H1 (cell line): ENCODE results near the gene RND2. TPM values are rescaled to one million over a fixed set of nuclear protein-coding genes. Genes with fewer than 3 reads are reported as not detected.

Source experiments
- CTCF ChIA-PET: fragments of 300-600 bp; sonication (Branson Sonifier 250); formaldehyde crosslinking; loops from one replicate; lab custom pipeline; 2021; ENCODE audit not compliant: partially characterized antibody; lab: Charles Lee
- POLR2A ChIA-PET: fragments of 300-600 bp; sonication (Branson Sonifier 250); formaldehyde crosslinking; loops from one replicate; lab custom pipeline; 2021; ENCODE audit warnings: inconsistent platforms; ENCODE audit not compliant: partially characterized antibody; lab: Charles Lee
- DNase-seq, 2 experiments: peaks; one replicate each; pipeline versions ENCODE4 v3.0.0 to v3.0.0-alpha.2; 2010 to 2022; ENCODE audit warnings: low spot score in 2 of 2, low read depth in 1 of 2, mixed read lengths in 1 of 2
- FAIRE-seq: peaks from 2 replicates; lab custom pipeline; 2011; peaks lifted over from hg19 to GRCh38; lab: Jason Lieb, UNC
- H2AFZ ChIP-seq: 2 replicates; pipeline ENCODE4 v1.8.1; 2012; ENCODE audit warnings: low read length, inconsistent platforms
- H2AK5ac ChIP-seq: 2 replicates; pipeline ENCODE4 v1.6.1; 2013; ENCODE audit warnings: low read depth, low read length
- H2BK120ac ChIP-seq: replicated peaks from 2 replicates; pipeline ENCODE3; 2013; ENCODE audit warnings: low read depth, low read length, inconsistent platforms
- H2BK12ac ChIP-seq: 2 replicates; pipeline ENCODE4 v1.6.1; 2013; ENCODE audit warnings: low read depth, low read length
- H2BK15ac ChIP-seq: 2 replicates; pipeline ENCODE4 v1.6.1; 2013; ENCODE audit warnings: low read length
- H2BK20ac ChIP-seq: 2 replicates; pipeline ENCODE4 v1.6.1; 2013; ENCODE audit warnings: low read length
- H2BK5ac ChIP-seq: 2 replicates; pipeline ENCODE4 v1.6.1; 2013; ENCODE audit warnings: low read depth, low read length
- H3K14ac ChIP-seq: 2 replicates; pipeline ENCODE4 v1.6.1; 2013; ENCODE audit warnings: inconsistent platforms; ENCODE audit not compliant: insufficient read length
- H3K18ac ChIP-seq: 2 replicates; pipeline ENCODE4 v1.6.1; 2013; ENCODE audit warnings: low read length; ENCODE audit errors: extremely low read depth
- H3K23ac ChIP-seq: 2 replicates; pipeline ENCODE4 v1.6.1; 2013; ENCODE audit warnings: inconsistent platforms; ENCODE audit not compliant: insufficient read length
- H3K23me2 ChIP-seq: 2 replicates; pipeline ENCODE4 v1.6.1; 2013; ENCODE audit warnings: low read depth, low read length
- H3K27ac ChIP-seq: 2 replicates; pipeline ENCODE4 v1.6.1; 2011; ENCODE audit warnings: low read depth, low read length, inconsistent platforms
- H3K27me3 ChIP-seq, 4 experiments: replicated peaks in 1 of 4; 1 replicate in 1 of 4; 2 replicates in 3 of 4; pipeline versions ENCODE4 v1.6.1 to v1.8.1; 2011 to 2013; ENCODE audit warnings: low read length in 3 of 4, mild to moderate bottlenecking in 3 of 4, inconsistent platforms in 2 of 4, mixed read lengths in 2 of 4, moderate library complexity in 1 of 4; ENCODE audit not compliant: control insufficient read depth in 3 of 4, insufficient read depth in 3 of 4; ENCODE audit errors: extremely low read depth in 1 of 4
- H3K36me3 ChIP-seq, 4 experiments: 2 replicates each; pipeline versions ENCODE4 v1.6.1 to v1.8.1; 2011 to 2013; ENCODE audit warnings: mild to moderate bottlenecking in 4 of 4, low read length in 3 of 4, moderate library complexity in 2 of 4, control low read depth in 1 of 4, inconsistent platforms in 1 of 4; ENCODE audit not compliant: insufficient read depth in 4 of 4, control insufficient read depth in 2 of 4
- H3K4ac ChIP-seq: replicated peaks from 2 replicates; pipeline ENCODE3; 2013; ENCODE audit warnings: low read length, low read depth, mixed read lengths, inconsistent platforms; ENCODE audit not compliant: insufficient read length
- H3K4me1 ChIP-seq, 4 experiments: replicated peaks in 1 of 4; 1 replicate in 1 of 4; 2 replicates in 3 of 4; pipeline versions ENCODE4 v1.6.1 to v1.8.1; 2011 to 2013; ENCODE audit warnings: low read length in 3 of 4, inconsistent platforms in 2 of 4, mixed read lengths in 1 of 4; ENCODE audit not compliant: insufficient read depth in 4 of 4, control insufficient read depth in 3 of 4
- H3K4me2 ChIP-seq, 2 experiments: 2 replicates each; pipeline versions ENCODE4 v1.6.1 to v1.8.1; 2011 to 2013; ENCODE audit warnings: low read depth in 2 of 2, low read length in 2 of 2, control low read depth in 1 of 2, inconsistent platforms in 1 of 2, mild to moderate bottlenecking in 1 of 2; ENCODE audit not compliant: insufficient read depth in 1 of 2
- H3K4me3 ChIP-seq, 4 experiments: fragments of 200-600, 300-600 bp in 1 of 4; sonication (generic), shearing (Covaris generic), sonication (Bioruptor Twin) in 1 of 4; 2 replicates each; pipeline versions ENCODE4 v1.5.1 to v1.8.1; 2011 to 2016; ENCODE audit warnings: low read length in 4 of 4, low read depth in 3 of 4, control low read depth in 2 of 4, inconsistent platforms in 2 of 4, mild to moderate bottlenecking in 2 of 4, mixed read lengths in 1 of 4, moderate library complexity in 1 of 4; ENCODE audit not compliant: insufficient read depth in 2 of 4; ENCODE audit errors: extremely low read depth in 1 of 4
- H3K56ac ChIP-seq: replicated peaks from 2 replicates; pipeline ENCODE3; 2013; ENCODE audit warnings: low read depth, mild to moderate bottlenecking, mixed read lengths, low read length, inconsistent platforms; ENCODE audit not compliant: insufficient read length
- H3K79me1 ChIP-seq: 2 replicates; pipeline ENCODE4 v1.6.1; 2013; ENCODE audit warnings: low read depth, low read length, control low read depth
- H3K79me2 ChIP-seq, 2 experiments: 2 replicates each; pipeline versions ENCODE4 v1.6.1 to v1.8.1; 2012 to 2013; ENCODE audit warnings: low read length in 2 of 2, mild to moderate bottlenecking in 2 of 2, inconsistent platforms in 1 of 2; ENCODE audit not compliant: insufficient read depth in 2 of 2, control insufficient read depth in 1 of 2
- H3K9ac ChIP-seq, 4 experiments: replicated peaks in 1 of 4; 1 replicate in 1 of 4; 2 replicates in 3 of 4; pipeline versions ENCODE4 v1.6.1 to v1.8.1; 2011 to 2013; ENCODE audit warnings: low read depth in 3 of 4, low read length in 3 of 4, control low read depth in 2 of 4, mild to moderate bottlenecking in 2 of 4, moderate library complexity in 2 of 4, inconsistent platforms in 1 of 4; ENCODE audit errors: extremely low read depth in 1 of 4
- H3K9me3 ChIP-seq, 2 experiments: 2 replicates each; pipeline versions ENCODE4 v1.6.1 to v1.8.1; 2012 to 2013; ENCODE audit warnings: mild to moderate bottlenecking in 2 of 2, moderate library complexity in 2 of 2, control low read depth in 1 of 2, inconsistent platforms in 1 of 2, low read depth in 1 of 2, low read length in 1 of 2, mixed read lengths in 1 of 2; ENCODE audit not compliant: insufficient read depth in 2 of 2
- H4K20me1 ChIP-seq, 2 experiments: replicated peaks in 1 of 2; 2 replicates each; pipeline versions ENCODE3 to v1.8.1; 2011 to 2013; ENCODE audit warnings: inconsistent platforms in 2 of 2, low read length in 2 of 2, mild to moderate bottlenecking in 1 of 2; ENCODE audit not compliant: insufficient read depth in 2 of 2, control insufficient read depth in 1 of 2
- H4K5ac ChIP-seq: 2 replicates; pipeline ENCODE4 v1.6.1; 2013; ENCODE audit warnings: low read length, low read depth, mixed read lengths, inconsistent platforms; ENCODE audit not compliant: insufficient read length
- H4K8ac ChIP-seq: 2 replicates; pipeline ENCODE4 v1.8.0; 2013; ENCODE audit warnings: mild to moderate bottlenecking, moderate library complexity, low read length, inconsistent platforms; ENCODE audit not compliant: insufficient read depth; ENCODE audit errors: extremely low read depth
- H4K91ac ChIP-seq: replicated peaks from 2 replicates; pipeline ENCODE3; 2013; ENCODE audit warnings: low read length, mixed read lengths, inconsistent platforms; ENCODE audit not compliant: insufficient read length
- ASH2L ChIP-seq: fragments of 200-600, 300-600 bp; sonication (generic); IDR thresholded peaks from one replicate; pipeline ENCODE4 v1.7.1; 2017; ENCODE audit warnings: low read length
- CEBPB ChIP-seq: IDR thresholded peaks from 2 replicates; pipeline ENCODE4 v1.6.1; 2012; ENCODE audit warnings: low read depth, low read length
- CREB1 ChIP-seq: IDR thresholded peaks from 2 replicates; pipeline ENCODE4 v1.6.1; 2012; ENCODE audit warnings: inconsistent platforms
- E2F6 ChIP-seq: IDR thresholded peaks from 2 replicates; pipeline ENCODE4 v1.6.1; 2012; ENCODE audit warnings: inconsistent platforms
- EP300 ChIP-seq, 2 experiments: IDR thresholded peaks; 1 replicate in 1 of 2; 2 replicates in 1 of 2; pipeline ENCODE4 v1.6.1; 2011 to 2012; ENCODE audit warnings: low read depth in 2 of 2, low read length in 2 of 2, mild to moderate bottlenecking in 2 of 2, borderline replicate concordance in 1 of 2, inconsistent platforms in 1 of 2, moderate library complexity in 1 of 2
- HDAC2 ChIP-seq, 2 experiments: fragments of 300-600 bp in 1 of 2; sonication (generic) in 1 of 2; IDR thresholded peaks; 2 replicates each; pipeline ENCODE4 v1.6.1; 2011 to 2012; ENCODE audit warnings: low read depth in 2 of 2, low read length in 2 of 2, mild to moderate bottlenecking in 2 of 2, moderate library complexity in 2 of 2, borderline replicate concordance in 1 of 2, inconsistent platforms in 1 of 2
- KDM4A ChIP-seq: IDR thresholded peaks from one replicate; pipeline ENCODE4 v1.7.1; 2012; ENCODE audit warnings: low read depth, mild to moderate bottlenecking, moderate library complexity, low read length, inconsistent platforms; ENCODE audit not compliant: severe bottlenecking
- KDM5A ChIP-seq: fragments of 200-600 bp; IDR thresholded peaks from 2 replicates; pipeline ENCODE4 v1.7.1; 2012; ENCODE audit warnings: mild to moderate bottlenecking, low read length, inconsistent platforms, mixed read lengths
- MAX ChIP-seq: IDR thresholded peaks from 2 replicates; pipeline ENCODE4 v1.6.1; 2012; ENCODE audit warnings: inconsistent platforms
- SIRT6 ChIP-seq: IDR thresholded peaks from one replicate; pipeline ENCODE4 v1.7.1; 2012; ENCODE audit warnings: low read length, inconsistent platforms
- TBP ChIP-seq: IDR thresholded peaks from 2 replicates; pipeline ENCODE4 v1.6.1; 2011; ENCODE audit warnings: low read depth, low read length, improper control_type of control experiment
- WGBS, 2 experiments: shearing (Covaris generic) in 1 of 2; methylation state at CpG; one replicate each; pipeline versions ENCODE4 v1.1.6 to v1.1.7; 2013 to 2015; ENCODE audit warnings: low lambda C conversion rate in 2 of 2, mixed read lengths in 2 of 2, inconsistent platforms in 1 of 2, low coverage in 1 of 2, missing lambda C conversion rate in 1 of 2; ENCODE audit not compliant: insufficient replicate concordance in 2 of 2, insufficient coverage in 1 of 2, insufficient read length in 1 of 2; ENCODE audit errors: extremely low coverage in 1 of 2, missing lambda C conversion rate in 1 of 2; 5-methylcytosine and 5-hydroxymethylcytosine counted together
- polyA plus RNA-seq, 7 experiments: library from polyadenylated mRNA; depleted of rRNA in 3 of 7; stranded (reverse) in 5 of 7; unstranded in 2 of 7; fragments of >200 nt in 5 of 7; fragments of 200-250 nt in 2 of 7; gene quantifications; 1 replicate in 5 of 7; 2 replicates in 1 of 7; 4 replicates in 1 of 7; pipeline versions ENCODE4 v1.2.1 to v1.2.3, GENCODE V29; 2011 to 2013; ENCODE audit warnings: missing spikeins in 2 of 7, mixed read lengths in 2 of 7
- total RNA-seq: library from RNA; stranded (reverse); fragmentation: NEBNext Ultra II Directional; extraction: Animal tissue kit (Norgen Biotek cat#: 25700); gene quantifications from 2 replicates; pipeline ENCODE4 v1.2.1, GENCODE V29; 2021

The RND2 gene
- total and polyA plus RNA-seq, 2 of the 8 experiments (the other 6 are each of a cell fraction or from before 2014, with no cell fraction given): 51.3 to 61.4 TPM

GRCh38 chr17:42980766-42981397 is 44.1 kb upstream of the RND2 start:
- peaks cover 0 to 2% (median 1%) of the 10 kb centered on the region in 4 experiments; a peak in 2 of 8 replicates for H3K36me3 ChIP-seq
- POLR2A ChIA-PET: interaction anchor here (1.0 to 4.6 kb wide), 4 partner anchors 10 to 39 kb away, joined by 3 to 45 read pairs (median 7); partner anchors contain the start of gene RPL27
- TF ChIP-seq E2F6 (peak; percentile 80), CREB1 (peak; percentile 90), TBP (peak; percentile 47; the same call in 1 of the 2 replicates), MAX (peak; percentile 79), EP300 (IDR thresholded peaks at IDR 0.05; ENCODE audit: borderline replicate concordance in 1 of 2, low read depth in 2 of 2, low read length in 2 of 2) (no peak), CEBPB (no peak), HDAC2 (IDR thresholded peaks at IDR 0.05; ENCODE audit: borderline replicate concordance in 1 of 2, low read depth in 2 of 2, low read length in 2 of 2) (no peak), ASH2L (peak; percentile 63), KDM5A (no peak), KDM4A (peak; percentile 40), SIRT6 (no peak)

More at GRCh38 chr17:42980766-42981397, 44.1 kb upstream of the RND2 start:
- H3K27ac ChIP-seq: peak overlapping the region; percentile 57; the same call in 1 of the 2 replicates
- peaks cover 10% of the 10 kb centered on the region for H3K23me2 ChIP-seq
- H3K56ac ChIP-seq: peak overlapping the region; percentile 49
- no peak overlapping the region for H2BK20ac ChIP-seq
- peaks cover 6% of the 10 kb centered on the region; the same call in 1 of the 2 replicates for H3K79me1 ChIP-seq
- peaks cover 0 to 17% of the 10 kb centered on the region in 2 experiments; a peak in 3 of 4 replicates for H3K79me2 ChIP-seq
- H2BK12ac ChIP-seq: no peak overlapping the region
- WGBS, 2 experiments: 2% methylated on average over 58 of the region's 67 CpGs; no CpG with 5 or more reads in 1 of the 2 experiments
- H3K4me1 ChIP-seq: peaks cover 3 to 16% (median 4%) of the 10 kb centered on the region in 4 experiments; a peak in 5 of 7 replicates
- DNase-seq (peak in 1 of 2 experiments; percentile 65), FAIRE-seq (no peak)
- peak overlapping the region; percentile 41 for H4K5ac ChIP-seq
- H3K4me3 ChIP-seq: peak overlapping the region; percentile 72 to 96 (median 89)
- H2BK5ac ChIP-seq: no peak overlapping the region; the same call in 1 of the 2 replicates
- H2AFZ ChIP-seq: peak overlapping the region; percentile 61; the same call in 1 of the 2 replicates
- H3K4me2 ChIP-seq: peak overlapping the region; percentile 93 to 96
- CTCF ChIA-PET: interaction anchor here (1.0 kb wide), 1 partner anchor 137 kb away, joined by 4 read pairs; the partner anchor contains the start of gene AOC2
- H3K27me3 ChIP-seq: no peaks in the 10 kb centered on the region
- H3K9me3 ChIP-seq: no peaks in the 10 kb centered on the region
- H3K9ac ChIP-seq: peak overlapping the region; percentile 74 to 85 (median 78)
- H3K14ac ChIP-seq: no peak overlapping the region
- no peak overlapping the region; the same call in 1 of the 2 replicates for H3K18ac ChIP-seq
- no peak overlapping the region for H3K23ac ChIP-seq
- H4K91ac ChIP-seq: no peak overlapping the region
- 0 out of 2 replicates have a peak overlapping the region, but pooled peaks have one; percentile 24 for H2AK5ac ChIP-seq
- peak overlapping the region; percentile 64; the same call in 1 of the 2 replicates for H4K8ac ChIP-seq
- H4K20me1 ChIP-seq: peaks cover 0 to 3% of the 10 kb centered on the region in 2 experiments
- H2BK15ac ChIP-seq: no peak overlapping the region
- H3K4ac ChIP-seq: no peak overlapping the region
- H2BK120ac ChIP-seq: no peak overlapping the region
